ENCODE measurements around the gene RBM44.

GRCh38 chr2:237876061-237876526, 77.5 kb downstream of the RBM44 start:
- no peak for TF ChIP-seq CTCF (IDR thresholded peaks at IDR 0.05)
- TF ChIP-seq EP300 (IDR thresholded peaks at IDR 0.05): no peak
- no peak for TF ChIP-seq POLR2A (IDR thresholded peaks at IDR 0.05)
- no peak for TF ChIP-seq POLR2AphosphoS5 (IDR thresholded peaks at IDR 0.05)
